Stimulated activated naive CD4-positive, alpha-beta T cell (primary cell): ENCODE measurements around the gene TMEM132C.

Experiments
- DNase-seq, 6 experiments: peaks; one replicate each; lab custom pipeline; 2025; lab: John Stamatoyannopoulos, UW

Gene TMEM132C

DNA sequence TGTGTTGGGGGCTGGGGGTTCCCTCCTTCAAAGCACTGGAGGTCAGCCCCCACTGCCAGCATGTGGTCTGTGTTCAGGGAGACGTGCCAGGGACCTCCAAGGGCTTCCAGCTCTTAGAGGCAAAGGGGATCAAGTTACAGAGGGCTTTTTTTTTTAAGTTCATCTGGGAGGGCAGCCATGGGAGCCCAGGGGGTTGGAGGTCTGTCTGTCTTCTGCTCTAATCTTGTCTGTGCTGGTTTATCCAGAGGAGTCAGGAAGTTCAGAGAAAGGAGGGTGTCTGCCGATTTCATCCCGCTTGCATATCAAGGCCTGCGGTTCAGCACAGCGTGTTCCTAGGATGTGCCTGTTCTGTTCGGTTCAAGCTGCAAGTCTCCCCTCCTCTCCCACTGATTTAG, 72.2 kb downstream of the TMEM132C start:
- no peak for DNase-seq

DNA sequence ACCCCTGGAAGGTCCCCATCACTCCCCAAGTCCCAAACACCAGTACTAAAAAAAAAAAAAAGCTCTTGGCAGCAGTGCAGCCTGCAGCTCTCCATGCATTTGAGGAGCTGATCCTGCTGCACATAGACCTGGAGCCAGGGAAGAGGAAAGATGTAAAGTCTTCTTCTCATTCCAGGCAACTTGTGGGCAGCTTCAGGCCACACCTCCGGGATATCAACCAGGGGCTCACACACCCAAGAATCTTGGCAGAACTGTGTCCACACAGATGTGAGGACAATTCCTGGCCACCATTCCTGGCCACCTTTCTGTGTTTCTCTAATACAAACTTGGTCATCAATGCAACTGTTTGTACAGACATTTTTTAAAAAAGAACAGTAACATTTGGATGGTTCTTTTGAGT, 72.7 kb downstream of the TMEM132C start:
- DNase-seq: no peak

DNA sequence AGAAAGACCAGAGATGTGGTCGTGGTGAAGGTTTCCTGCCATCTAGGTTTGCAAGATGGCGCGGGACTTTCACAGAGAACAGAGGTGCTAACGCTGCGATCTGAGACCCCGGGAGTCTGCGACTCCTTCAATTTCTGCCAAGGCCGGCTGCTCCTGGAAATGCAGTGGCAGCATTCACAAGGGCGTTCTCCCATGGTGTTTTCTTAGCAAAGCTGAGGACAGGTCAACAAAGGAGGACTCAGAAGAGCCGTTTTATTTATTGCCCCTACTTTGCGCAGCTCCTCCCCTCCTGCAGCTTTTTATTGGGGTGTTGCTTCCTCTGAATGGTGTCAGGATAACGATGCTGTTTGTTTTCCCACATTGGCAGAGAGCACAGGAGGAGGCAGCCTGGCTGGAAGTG, 86.3 kb downstream of the TMEM132C start:
- no peak for DNase-seq

DNA sequence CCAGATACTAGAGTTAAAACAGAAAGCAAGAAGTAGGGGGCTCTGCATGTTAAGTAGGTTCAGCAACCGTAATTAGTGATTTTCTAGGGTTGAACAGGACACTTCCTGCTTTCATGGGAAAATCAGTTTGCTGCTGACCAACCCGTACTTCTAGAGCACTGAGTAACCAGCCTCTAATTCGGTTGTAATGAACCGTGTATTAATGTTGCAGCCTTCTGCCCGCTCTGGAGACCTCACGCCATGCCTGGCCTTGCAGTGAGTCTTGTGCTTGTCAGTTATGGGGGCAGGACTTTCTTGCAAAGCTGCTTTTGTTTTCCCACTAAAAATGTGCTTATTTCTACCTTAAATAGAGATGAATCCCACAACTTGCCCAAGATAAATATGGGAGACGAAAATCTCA, 89.6 kb downstream of the TMEM132C start:
- no peak for DNase-seq

DNA sequence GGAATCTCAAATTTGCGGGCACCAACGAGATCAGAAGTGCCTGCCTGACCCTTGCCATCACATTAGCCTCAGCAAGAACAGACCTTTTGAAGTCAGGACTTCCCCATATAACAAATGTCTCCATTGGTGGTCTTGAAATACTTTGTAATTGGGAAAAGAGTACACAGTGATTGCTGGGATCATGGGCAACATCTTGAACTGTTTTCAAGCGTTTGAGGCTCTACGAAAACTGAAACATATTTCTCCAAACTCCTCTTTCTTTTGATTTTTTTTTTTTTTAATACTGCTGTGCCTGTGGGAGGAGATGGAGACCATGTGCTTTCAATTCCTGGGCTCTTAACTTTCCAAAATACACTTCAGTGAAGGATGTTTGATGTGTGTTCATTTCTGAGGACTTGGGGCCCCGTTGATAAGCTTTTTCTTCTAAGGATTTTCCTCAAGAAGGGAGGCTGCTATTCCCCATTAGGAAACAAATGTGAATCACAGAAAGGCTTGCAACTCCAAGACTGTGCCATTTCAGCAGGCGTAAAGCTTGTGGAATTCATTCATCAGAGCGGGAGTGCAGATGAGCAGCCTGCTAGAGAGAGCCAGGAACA, 94.5 kb downstream of the TMEM132C start:
- DNase-seq: no peak

DNA sequence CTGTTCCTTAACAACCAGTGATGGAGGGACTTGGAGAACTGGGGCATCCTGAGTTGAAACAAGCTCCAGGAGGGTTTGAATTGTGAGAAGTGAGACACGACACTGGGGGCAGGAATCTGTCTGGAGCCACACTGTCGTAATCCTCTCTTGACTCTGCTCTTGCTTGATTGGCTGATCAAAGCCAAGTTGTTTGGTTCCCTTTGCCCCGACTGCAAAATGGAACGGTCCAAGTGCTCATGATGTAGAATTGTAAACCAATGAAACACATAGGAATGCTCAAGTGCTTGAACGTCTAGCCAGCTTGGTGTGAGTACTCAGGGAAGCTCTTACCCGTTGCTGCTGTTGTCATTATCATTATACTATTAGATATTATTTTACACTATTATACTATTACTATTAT, 98.1 kb downstream of the TMEM132C start:
- no peak for DNase-seq

DNA sequence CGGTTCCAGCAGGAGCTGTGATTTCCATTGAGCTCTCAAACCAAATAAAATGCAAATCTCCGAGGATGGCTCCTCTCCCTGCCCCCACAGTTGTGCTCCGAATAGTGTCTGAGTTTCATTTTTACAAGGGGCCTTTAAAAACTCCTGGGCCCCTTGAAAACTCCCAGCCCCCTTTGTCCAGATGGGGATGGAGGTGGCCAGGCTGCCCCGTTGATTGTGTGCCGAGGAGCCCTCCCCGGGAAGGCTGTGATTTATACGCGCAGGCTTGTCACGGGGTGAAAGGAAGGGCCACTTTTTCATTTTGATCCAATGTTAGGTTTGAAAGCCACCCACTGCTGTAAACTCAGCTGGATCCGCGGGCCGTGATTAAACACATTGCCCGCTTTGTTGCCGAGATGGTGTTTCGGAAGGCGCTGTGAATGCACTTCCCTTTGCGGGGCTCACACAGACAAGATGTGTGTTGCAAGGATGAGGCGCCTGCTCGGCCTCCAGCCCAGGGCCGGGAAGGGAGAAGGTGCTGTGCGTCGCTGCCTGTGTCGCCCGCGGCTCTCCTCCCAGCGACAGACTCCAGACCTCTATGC, 98.8 kb downstream of the TMEM132C start:
- DNase-seq: no peak

DNA sequence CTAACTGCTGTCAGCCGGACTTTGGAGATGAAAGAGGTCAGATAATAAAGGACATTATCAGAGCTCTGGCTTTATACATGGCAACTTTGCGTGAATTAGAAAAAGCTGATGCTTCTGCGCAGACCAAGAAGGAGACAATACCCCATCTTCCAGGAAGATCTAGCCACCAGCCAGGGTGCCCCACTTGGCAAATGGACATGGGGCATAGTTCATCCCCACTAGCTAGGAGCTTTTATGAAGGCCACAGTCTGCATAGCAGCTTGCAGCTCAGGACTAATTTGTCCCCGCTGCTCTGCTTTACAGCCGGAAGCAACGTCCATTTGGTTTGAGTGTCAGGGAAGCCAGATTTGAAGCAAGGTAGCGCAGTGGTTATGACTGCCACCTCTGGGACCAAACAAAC, 101.0 kb downstream of the TMEM132C start:
- no peak for DNase-seq

DNA sequence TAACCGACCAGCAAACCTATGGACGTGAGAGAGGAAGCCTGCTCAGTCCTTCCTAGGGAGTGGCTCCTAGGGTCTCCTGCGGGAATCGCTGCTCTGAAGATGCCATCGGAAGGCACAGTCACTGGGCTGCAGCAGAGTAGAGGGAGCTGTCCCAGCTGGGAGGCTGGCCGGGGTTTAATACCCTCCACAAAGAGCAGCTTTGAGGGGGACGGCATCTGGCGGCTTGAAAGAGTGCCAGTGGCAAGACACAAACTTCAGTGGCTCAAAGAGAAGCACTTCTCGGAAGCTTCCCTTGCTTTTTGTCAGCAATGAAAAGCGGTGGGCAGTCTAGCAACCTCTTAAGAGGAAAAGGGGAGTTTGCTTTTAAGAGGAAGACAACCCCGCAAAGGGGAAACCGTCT, 114.6 kb downstream of the TMEM132C start:
- no peak for DNase-seq

DNA sequence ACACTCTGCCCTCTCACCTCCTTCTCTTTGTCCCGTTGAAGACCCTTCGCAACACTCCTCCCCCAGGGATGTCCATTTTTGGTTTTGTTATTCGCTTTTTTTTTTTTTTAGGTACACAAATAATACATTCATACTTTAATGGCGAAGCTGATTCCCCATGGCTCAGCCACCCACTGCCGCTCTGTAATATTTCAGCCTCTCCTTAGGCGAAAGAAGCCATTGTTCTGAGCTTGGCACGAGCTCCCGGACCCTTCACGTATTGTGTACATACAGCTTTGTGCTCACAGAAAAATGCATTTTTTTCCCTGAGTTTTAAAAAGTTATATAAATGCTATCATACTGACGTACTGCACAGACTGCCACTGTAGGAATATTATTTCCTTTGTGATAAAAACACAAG, 115.0 kb downstream of the TMEM132C start:
- DNase-seq: no peak

DNA sequence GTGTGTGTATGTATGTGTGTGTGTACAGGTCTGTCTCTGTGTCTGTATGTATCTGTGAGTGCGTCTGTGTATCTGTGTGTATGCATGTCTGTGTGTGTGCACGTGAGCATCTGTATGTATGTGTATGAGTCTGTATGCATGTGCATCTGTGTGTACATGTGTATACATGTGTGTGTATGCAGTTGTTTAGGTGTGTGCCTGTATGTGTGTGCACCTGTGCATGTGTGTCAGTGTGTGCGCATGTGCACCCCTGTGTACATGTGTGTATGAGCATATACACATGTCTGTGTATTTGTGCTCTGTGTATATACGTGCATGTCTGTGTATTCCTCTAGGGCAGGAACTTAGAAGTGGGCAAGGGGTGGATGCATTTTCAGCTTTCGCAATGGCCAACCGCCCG, 116.0 kb downstream of the TMEM132C start:
- DNase-seq: no peak

DNA sequence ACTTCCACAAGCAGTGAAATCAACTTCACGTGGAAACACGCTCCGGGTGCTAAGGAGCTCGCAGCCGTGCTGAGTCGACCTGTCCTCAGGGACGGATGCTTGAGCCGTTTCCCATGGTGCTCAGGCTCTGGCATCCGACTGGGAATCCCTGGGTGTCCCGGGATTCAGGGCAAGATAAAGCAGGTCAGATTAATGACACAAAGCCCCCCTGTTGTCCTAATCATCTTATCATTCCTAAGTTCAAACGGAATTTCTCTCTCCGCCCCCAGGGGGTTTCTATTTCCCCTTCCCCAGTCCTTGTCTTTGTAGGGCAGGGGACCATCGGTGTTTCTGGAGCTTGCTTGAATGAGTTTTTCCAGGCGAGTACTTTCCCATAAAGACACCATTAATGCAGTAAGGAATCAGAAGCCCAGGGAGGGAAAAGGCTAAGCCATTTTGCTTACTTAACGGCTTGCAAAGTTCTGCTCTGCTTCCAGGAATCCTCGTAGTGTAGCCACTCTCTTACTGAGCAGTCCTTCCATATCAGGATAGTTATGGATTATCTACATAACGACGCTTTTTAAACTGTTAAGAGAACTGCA, 116.5 kb downstream of the TMEM132C start:
- no peak for DNase-seq

DNA sequence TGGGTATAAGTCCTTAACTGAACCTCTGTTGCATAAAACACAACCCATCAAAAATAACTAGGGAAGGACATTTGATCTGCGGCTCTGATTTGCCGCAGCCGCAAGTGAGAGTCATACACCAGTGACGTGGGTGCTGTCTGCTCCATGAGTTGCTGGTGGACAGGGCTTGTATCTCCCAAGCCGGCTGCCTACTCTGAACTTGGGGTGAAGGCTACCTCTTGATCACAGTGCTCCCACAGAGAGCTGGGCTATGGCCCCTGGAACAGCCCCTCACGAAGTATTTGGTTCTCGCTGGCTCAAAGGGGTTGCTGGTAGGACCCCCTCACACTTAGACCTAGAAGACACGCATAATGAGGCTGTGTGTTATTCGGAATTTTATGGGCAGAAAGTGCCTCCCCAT, 118.8 kb downstream of the TMEM132C start:
- no peak for DNase-seq

DNA sequence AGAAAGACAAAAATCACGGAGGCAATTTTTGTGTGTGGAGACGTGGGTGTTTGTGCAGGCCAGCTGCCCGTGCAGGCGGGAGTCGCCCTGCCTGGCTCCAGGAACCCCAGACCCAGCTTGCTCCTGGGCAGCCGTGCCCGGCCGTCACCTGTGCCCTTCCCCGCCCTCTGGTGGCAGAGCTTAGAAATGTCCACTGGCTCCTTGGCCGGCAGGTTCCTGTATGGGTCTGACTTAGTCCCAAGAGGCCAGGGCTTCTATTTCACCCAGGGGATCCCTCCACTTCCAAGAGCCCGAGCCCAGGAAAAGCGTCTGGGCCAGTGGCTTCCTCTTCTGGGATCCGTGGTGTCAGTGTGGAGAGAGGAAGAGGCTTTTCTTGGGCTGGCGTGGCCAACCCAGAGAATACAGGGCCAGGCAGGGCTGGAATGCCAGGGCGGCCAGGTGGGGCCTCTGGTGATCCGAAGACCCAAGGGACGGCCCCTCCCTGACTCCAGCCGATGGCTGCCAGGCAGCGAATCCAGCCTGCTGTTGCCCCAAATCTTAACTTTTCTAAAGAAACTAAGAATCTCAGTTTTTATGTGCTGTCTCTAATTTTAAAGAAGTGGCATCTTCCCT, 120.9 kb downstream of the TMEM132C start:
- DNase-seq: no peak

DNA sequence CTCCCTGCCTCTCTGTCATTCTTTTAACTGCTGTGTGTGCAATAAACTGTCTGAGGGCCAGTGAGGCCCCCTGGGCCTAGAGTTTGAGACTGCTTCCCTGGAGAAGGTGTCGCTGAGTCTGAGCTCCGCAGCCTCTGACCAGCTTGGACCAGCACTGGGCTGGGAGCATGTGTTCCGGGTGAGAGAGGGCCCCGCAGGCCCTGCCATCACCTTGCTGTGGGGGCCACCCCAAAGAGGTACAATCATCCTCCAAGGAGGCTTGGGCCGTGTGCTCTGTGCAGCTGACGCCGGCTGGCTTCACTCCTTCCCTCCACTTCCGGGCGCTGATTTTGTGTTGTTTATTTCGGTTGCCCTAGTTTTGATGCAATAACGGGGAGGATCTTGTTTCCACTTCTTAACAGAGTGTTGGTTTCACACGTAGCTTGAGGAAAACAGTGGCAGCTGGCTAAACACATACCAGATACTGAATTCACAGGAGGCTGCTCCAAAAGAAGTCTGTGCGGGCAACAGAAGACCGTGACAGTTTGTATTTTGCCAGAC, 121.6 kb downstream of the TMEM132C start:
- no peak for DNase-seq

DNA sequence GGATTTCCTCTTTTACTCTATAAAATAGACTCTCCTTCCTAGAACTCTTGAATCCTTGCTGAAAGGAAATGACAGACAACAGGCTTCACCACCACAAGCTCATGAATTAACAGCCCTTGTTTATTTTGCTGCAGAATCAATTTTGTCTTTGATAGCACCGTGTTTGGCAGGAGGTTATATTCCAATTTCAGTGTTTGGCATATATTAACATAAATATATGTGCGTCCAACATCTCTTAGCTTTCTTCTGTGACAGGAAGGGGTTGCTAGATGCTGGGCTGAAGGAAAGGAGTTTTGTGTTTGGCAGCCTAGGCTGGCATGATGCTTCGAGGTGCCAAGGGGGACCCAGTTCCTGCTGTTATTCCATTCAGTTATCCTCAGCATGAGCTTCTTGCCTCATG, 126.4 kb downstream of the TMEM132C start:
- DNase-seq: no peak

DNA sequence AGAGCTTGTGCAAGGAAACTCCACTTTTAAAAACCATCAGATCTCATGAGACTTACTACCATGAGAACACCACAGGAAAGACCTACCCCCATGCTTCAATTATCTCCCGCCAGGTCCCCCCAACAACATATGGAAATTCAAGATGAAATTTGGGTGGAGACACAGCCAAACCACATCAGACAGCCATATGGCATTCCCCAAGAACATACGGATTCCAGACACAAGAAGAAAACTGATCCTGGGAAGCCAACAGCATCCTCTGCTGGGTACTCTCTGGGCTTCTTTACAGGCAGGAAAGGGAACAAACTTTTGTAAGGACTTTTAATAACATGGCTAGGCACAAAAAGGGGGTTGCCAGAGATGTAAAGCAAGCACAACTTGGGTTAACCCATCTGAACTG, 127.2 kb downstream of the TMEM132C start:
- DNase-seq: no peak

DNA sequence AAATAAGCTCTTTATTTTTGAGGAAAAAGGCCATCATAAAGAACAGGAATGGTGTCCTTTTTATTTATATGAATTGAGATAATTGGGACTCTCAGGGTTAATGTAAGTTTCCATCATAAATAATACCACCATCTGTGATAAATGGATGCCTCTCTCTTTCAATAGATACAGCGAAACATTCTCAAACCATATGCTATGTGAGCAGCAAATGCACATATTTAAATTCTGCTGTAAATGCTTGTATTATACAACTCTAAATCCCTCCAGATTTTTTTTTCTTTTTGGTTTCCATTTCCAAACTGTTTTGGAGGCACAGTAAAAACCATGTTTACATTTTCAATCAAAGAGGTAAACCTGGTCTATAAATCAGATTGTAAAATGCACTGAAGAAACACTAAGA, 132.3 kb downstream of the TMEM132C start:
- DNase-seq: no peak

DNA sequence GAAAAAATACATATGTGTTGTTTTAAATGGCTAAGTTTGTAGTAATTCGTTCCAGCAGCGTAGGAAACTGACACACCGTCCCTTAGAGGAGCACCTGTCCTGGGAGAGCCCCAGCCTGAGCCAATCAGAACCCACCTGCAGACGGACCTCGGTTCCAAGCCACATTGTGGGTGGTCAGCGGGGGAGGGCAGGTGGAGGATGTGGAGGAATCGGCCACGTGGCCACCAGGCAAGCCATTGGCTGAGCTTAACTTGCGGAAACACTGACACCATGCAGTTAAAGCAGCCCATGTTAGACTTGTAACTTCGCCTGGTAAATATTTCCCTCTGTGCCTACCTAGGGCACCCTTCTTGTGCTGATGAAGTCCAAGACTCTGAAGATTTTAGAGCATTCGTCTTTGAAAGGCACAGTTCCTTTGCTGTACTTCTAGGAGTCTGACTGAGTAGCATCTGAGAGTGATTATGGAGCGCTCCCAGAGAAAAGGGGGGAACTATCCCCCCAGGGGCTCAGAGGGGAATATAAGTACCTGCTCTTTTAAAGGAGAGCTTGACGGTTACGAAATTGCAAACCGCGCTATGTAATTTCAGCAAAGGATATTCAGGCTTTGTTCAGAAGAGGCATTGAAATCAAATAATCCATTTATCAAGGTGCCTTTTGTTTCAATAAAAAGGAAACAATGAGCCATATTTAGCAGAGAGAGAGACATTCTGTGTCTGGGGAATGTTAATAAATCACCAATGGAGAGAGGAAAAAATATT, 135.7 kb downstream of the TMEM132C start:
- no peak for DNase-seq

DNA sequence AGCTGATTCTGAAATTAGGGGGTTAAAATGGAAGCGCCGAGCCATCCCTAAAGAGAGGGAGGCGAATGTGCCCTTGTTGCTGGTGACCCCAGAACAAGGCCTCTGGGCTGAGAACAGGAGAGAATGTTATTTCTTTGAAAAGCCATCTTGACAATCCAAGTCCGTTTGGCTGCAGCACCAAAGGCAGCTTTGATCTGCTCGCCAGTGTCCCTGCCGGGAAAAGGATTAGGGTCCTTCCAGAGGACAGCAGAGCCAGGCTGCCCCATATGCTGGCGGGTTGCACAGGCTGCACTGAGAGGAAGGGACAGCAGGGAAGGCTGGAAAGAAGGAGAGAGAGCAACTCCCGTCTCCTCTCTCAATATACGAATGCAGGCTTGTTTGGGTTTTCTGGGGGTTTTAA, 141.7 kb downstream of the TMEM132C start:
- DNase-seq: no peak

DNA sequence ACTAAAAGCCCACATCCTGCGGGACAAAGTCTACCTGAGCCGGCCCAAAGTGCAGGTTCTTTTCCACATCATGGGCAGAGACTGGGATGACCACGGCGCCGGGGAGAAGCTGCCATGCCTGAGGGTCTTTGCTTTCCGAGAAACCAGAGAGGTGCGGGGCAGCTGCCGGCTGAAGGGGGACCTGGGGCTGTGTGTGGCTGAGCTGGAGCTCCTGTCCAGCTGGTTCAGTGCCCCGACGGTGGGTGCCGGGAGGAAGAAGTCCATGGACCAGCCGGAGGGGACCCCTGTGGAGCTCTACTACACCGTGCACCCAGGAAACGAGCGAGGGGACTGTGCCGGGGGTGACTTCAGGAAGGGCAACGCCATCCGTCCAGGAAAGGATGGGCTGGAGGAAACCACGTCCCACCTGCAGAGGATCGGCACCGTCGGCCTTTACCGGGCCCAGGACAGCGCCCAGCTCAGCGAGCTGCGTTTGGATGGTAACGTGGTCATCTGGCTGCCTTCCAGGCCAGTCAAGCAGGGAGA, 148.1 kb downstream of the TMEM132C start:
- DNase-seq: no peak

DNA sequence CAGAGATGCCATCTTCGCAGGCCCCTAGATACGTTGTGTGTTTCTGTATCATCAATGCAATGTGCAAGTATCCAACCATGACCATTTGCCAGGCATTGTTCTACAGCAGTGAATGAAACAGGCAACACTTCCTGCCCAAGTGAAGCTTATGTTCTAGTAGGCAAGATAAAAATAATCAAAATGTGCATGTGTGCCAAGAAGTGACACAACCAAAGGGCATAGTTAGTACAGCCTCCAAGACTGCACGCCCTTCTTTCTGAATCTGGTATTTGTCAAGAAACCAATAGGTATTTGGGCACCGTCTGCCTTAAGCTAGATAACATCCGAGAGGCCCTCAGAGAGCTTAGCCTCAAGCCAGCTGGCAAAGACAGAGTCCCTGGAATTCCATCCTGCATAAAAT, 152.0 kb downstream of the TMEM132C start:
- no peak for DNase-seq
